Gastroesophageal sphincter (tissue), 3 donors: ENCODE data around the gene ODAD2.

Source experiments
- CTCF ChIP-seq, 4 experiments: fragments of 200-600 bp in 2 of 4; fragments of 450-650 bp in 2 of 4; sonication (generic) in 1 of 4; IDR thresholded peaks; one replicate each; pipeline ENCODE4 v1.5.1; 2017 to 2019; ENCODE audit warnings: antibody characterized with exemption in 4 of 4, mild to moderate bottlenecking in 2 of 4, moderate library complexity in 2 of 4
- POLR2A ChIP-seq, 2 donors: fragments of 450-650 bp; IDR thresholded peaks; one replicate each; pipeline ENCODE4 v1.6.1; 2017; ENCODE audit warnings: antibody characterized with exemption in 2 of 2, mild to moderate bottlenecking in 2 of 2, moderate library complexity in 1 of 2

- no peak for TF ChIP-seq CTCF (IDR thresholded peaks at IDR 0.05)
- no peak for TF ChIP-seq POLR2A (IDR thresholded peaks at IDR 0.05)
Measured at GRCh38 chr10:27878281-27878680, 120.6 kb downstream of the ODAD2 start.
